GM12878 (cell line): Measurements from ENCODE around the gene SPATA2.

Source experiments
- BHLHE40 ChIP-seq, 2 experiments: fragments of 450-650 bp in 1 of 2; IDR thresholded peaks; 2 replicates each; pipeline ENCODE4 v1.6.1; 2011 to 2017; ENCODE audit warnings: low read depth in 2 of 2, borderline replicate concordance in 1 of 2, improper control_type of control experiment in 1 of 2, low read length in 1 of 2, mild to moderate bottlenecking in 1 of 2
- HDAC2 ChIP-seq: fragments of 200-600 bp; sonication (generic); IDR thresholded peaks from 2 replicates; pipeline ENCODE4 v1.6.1; 2017
- RAD21 ChIP-seq: IDR thresholded peaks from 2 replicates; pipeline ENCODE4 v1.6.1; 2011; ENCODE audit warnings: mild to moderate bottlenecking, low read depth, low read length, moderate library complexity; ENCODE audit not compliant: insufficient read depth
- TF ChIP-seq, protein P1 (sequence below), 3 experiments: IDR thresholded peaks in 2 of 3; conservative IDR thresholded peaks in 1 of 3; 2 replicates each; pipeline ENCODE4 v1.5.1; 2011; ENCODE audit warnings: low read depth in 3 of 3, low read length in 3 of 3, mild to moderate bottlenecking in 3 of 3, control low read depth in 2 of 3, moderate library complexity in 2 of 3, inconsistent platforms in 1 of 3, mixed read lengths in 1 of 3; ENCODE audit not compliant: control insufficient read depth in 2 of 3, insufficient read depth in 1 of 3; ENCODE audit errors: extremely low read depth in 1 of 3
- TF ChIP-seq, protein P2 (sequence below): IDR thresholded peaks from 2 replicates; pipeline ENCODE4 v1.6.1; 2012; ENCODE audit warnings: low read depth, low read length, improper control_type of control experiment
- TF ChIP-seq, protein P3 (sequence below): IDR thresholded peaks from 2 replicates; pipeline ENCODE4 v1.6.1; 2011; ENCODE audit warnings: low read depth, low read length, improper control_type of control experiment, borderline replicate concordance

DNA sequence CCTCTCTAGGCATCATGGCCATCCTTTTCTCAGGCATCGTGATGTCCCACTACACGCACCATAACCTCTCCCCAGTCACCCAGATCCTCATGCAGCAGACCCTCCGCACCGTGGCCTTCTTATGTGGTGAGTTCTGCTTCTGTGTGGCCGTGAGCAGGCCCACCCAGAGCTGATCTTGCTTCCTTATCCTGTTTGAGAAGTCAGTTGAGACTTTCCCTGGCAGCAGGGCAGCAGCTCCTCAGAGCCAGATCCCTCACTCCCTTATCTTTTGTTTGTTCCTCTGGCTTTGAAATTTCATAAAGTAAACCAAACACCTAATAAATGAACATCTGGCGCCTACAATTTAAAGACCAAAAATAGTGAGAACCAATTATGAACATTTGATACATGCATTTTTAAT, 40.6 kb downstream of the SPATA2 start:
- TF ChIP-seq, protein P1, sequence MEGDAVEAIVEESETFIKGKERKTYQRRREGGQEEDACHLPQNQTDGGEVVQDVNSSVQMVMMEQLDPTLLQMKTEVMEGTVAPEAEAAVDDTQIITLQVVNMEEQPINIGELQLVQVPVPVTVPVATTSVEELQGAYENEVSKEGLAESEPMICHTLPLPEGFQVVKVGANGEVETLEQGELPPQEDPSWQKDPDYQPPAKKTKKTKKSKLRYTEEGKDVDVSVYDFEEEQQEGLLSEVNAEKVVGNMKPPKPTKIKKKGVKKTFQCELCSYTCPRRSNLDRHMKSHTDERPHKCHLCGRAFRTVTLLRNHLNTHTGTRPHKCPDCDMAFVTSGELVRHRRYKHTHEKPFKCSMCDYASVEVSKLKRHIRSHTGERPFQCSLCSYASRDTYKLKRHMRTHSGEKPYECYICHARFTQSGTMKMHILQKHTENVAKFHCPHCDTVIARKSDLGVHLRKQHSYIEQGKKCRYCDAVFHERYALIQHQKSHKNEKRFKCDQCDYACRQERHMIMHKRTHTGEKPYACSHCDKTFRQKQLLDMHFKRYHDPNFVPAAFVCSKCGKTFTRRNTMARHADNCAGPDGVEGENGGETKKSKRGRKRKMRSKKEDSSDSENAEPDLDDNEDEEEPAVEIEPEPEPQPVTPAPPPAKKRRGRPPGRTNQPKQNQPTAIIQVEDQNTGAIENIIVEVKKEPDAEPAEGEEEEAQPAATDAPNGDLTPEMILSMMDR (IDR thresholded peaks at IDR 0.05 in 2 of 3, conservative IDR thresholded peaks at IDR 0.05 in 1 of 3; ENCODE audit: control insufficient read depth in 2 of 3, extremely low read depth in 1 of 3, insufficient read depth in 1 of 3, low read depth in 3 of 3, low read length in 3 of 3): no peak
- TF ChIP-seq, protein P2, sequence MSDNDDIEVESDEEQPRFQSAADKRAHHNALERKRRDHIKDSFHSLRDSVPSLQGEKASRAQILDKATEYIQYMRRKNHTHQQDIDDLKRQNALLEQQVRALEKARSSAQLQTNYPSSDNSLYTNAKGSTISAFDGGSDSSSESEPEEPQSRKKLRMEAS: no peak
- TF ChIP-seq RAD21: no peak
- TF ChIP-seq, protein P3, sequence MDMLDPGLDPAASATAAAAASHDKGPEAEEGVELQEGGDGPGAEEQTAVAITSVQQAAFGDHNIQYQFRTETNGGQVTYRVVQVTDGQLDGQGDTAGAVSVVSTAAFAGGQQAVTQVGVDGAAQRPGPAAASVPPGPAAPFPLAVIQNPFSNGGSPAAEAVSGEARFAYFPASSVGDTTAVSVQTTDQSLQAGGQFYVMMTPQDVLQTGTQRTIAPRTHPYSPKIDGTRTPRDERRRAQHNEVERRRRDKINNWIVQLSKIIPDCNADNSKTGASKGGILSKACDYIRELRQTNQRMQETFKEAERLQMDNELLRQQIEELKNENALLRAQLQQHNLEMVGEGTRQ: no peak
- no peak for TF ChIP-seq BHLHE40 (IDR thresholded peaks at IDR 0.05; ENCODE audit: borderline replicate concordance in 1 of 2, low read depth in 2 of 2, low read length in 1 of 2)
- no peak for TF ChIP-seq HDAC2
